BE2C (cell line): ENCODE measurements around the gene SESN3.
A peak's percentile ranks its signal among the peaks of the same experiment; 100 is the strongest.

Experiments used
- DNase-seq: peaks from one replicate; pipeline ENCODE4 v3.0.0-alpha.2; 2020
- H3K27me3 ChIP-seq: fragments of 250-450 bp; sonication (Bioruptor Pico); 2 replicates; pipeline ENCODE4 v1.5.1; 2020; ENCODE audit warnings: mild to moderate bottlenecking
- H3K36me3 ChIP-seq: fragments of 250-450 bp; sonication (Bioruptor Pico); 2 replicates; pipeline ENCODE4 v1.5.1; 2020; ENCODE audit warnings: mild to moderate bottlenecking
- H3K4me1 ChIP-seq: fragments of 250-450 bp; sonication (Bioruptor Pico); 2 replicates; pipeline ENCODE4 v1.5.1; 2020
- H3K4me3 ChIP-seq: 2 replicates; pipeline ENCODE4 v1.5.1; 2011; ENCODE audit warnings: low read depth, low read length
- H3K9me3 ChIP-seq: fragments of 250-450 bp; sonication (Bioruptor Pico); 2 replicates; pipeline ENCODE4 v1.5.1; 2020
- TF ChIP-seq, protein P1 (sequence below): IDR thresholded peaks from 2 replicates; pipeline ENCODE4 v1.5.1; 2012; ENCODE audit warnings: mild to moderate bottlenecking, low read depth, low read length

The SESN3 gene

DNA sequence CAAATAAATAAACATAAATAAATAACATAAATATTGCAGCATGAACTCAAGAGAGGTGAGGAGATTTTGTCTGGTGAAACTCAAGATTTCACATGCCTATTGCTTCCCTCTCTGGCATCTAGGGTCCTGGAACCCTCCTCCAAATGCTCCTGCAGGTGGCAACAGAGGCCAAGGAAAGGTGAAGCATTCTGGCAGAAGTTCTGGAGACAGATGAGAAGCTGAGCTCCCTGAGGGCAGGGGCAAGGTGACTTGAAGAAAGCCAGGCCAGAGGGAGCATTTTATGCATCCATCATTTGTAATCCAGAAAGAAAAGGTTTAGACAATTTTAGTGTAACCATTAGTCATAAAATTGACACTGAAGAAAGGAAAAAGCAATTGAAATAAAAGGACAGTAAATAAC lies 76.5 kb downstream of the SESN3 start:
- no peaks in the 10 kb centered on the region for H3K9me3 ChIP-seq
- no peak overlapping the region for H3K4me3 ChIP-seq
- no peaks in the 10 kb centered on the region for H3K36me3 ChIP-seq
- no peaks in the 10 kb centered on the region for H3K27me3 ChIP-seq
- DNase-seq = peak; percentile 74
- TF ChIP-seq, protein P1, sequence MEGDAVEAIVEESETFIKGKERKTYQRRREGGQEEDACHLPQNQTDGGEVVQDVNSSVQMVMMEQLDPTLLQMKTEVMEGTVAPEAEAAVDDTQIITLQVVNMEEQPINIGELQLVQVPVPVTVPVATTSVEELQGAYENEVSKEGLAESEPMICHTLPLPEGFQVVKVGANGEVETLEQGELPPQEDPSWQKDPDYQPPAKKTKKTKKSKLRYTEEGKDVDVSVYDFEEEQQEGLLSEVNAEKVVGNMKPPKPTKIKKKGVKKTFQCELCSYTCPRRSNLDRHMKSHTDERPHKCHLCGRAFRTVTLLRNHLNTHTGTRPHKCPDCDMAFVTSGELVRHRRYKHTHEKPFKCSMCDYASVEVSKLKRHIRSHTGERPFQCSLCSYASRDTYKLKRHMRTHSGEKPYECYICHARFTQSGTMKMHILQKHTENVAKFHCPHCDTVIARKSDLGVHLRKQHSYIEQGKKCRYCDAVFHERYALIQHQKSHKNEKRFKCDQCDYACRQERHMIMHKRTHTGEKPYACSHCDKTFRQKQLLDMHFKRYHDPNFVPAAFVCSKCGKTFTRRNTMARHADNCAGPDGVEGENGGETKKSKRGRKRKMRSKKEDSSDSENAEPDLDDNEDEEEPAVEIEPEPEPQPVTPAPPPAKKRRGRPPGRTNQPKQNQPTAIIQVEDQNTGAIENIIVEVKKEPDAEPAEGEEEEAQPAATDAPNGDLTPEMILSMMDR = peak; percentile 89
- H3K4me1 ChIP-seq = peaks cover 6% of the 10 kb centered on the region

DNA sequence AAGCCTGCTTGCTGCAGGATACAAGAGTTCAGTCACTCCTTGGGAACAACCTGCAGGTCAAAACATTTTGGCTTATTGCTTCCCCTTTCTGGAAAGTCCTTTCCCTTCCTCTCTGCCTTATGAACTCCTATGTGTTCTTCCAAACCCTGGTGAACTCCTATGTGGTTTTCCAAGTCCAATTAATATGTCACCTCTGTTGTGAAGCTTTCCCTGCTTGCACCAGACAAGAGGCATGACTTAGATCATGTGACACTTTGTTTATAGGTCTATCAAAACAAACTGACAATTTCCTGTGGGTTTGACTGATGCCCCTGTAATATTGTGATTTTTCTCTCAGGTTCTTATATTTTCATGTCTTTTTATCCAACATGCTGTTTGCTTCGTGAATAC lies 77.2 kb downstream of the SESN3 start:
- no peaks in the 10 kb centered on the region for H3K27me3 ChIP-seq
- no peak overlapping the region for H3K4me3 ChIP-seq
- H3K9me3 ChIP-seq = no peaks in the 10 kb centered on the region
- no peaks in the 10 kb centered on the region for H3K36me3 ChIP-seq
- no peak for DNase-seq
- peaks cover 2% of the 10 kb centered on the region for H3K4me1 ChIP-seq
- TF ChIP-seq, protein P1 = no peak

DNA sequence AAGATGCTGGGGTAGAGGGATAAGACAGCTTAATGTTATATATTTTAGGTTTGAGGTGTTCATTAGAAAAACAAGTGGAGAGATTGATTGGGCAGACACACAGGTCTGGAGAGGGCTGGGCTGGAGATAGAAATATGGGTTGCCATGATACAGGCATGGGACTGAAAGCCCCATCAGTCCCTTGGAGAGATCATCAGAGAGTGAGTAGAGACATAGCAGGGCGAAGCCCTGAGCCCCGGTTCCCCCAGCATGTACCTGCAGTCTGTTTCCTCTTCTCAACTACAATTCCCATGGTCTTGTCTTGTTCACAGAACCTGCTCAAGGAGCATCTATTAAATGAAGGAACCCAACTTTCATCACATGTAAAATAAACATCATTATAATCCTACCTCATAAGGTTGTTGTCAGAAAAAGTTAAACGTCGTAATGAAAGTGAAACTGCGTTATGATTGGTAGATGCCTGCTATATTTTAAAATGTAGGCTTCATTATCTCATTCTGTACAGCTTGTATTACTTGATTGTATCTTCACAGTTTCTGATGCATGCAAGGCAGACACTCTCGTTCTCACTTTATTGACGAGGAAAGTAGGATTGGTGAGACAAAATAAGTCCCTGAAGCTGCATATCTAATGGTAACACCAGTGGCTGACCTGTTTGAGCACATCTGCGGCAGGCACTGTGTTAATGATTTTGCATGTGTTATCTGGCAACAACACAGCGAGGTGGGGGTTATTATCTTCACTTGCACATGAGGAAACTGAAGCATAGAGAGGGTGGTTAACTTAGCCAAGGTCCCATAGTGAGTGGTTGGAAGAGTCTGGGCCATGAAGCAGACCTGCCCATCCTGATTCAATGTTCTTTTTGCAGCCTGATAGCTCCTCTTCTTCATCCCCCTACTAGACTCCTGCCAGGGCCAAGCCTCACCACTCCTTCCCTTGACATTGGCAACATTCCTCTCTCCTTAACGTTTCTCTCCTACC lies 77.8 kb downstream of the SESN3 start:
- Histone ChIP-seq H3K36me3 (no peaks in the 10 kb centered on the region), H3K4me1 (peaks cover 7% of the 10 kb centered on the region), H3K9me3 (no peaks in the 10 kb centered on the region), H3K4me3 (no peak overlapping the region), H3K27me3 (no peaks in the 10 kb centered on the region)
- TF ChIP-seq, protein P1 = no peak
- DNase-seq = no peak

DNA sequence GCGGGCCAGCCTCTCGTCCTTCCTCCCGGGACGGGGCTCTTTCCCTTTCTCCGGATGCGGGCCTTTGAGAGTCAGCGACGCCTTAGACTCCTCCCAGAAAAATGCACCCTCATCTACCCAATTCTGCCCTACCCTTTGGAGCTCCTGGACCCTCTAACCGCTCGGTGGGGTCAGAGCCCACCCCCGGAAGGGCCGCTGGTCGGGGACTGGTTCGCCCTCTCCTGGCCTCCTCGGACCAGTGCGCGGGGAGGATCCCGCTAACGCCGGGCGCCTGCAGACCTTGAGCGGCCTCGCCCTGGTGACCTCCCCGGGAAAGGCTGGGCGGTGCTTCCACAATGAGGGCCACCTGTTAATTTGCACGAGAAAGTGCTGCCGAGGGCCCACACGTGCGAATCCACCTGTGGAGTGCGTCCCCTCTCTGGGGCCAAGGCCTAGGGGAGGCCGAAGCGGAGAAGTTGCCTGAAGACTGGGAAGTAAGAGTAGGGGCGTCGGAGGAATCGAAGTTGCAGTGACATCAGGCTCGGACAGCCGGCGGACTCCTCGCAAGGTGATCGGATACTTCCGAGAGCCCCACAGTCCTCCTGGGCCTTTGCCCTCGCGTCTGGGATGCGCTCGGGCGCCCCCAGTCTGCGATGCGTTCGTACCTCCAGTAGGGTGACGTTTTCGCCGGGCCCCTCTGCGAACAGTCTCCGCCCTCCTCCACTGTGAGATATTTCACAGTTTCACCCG lies 79.9 kb downstream of the SESN3 start:
- Histone ChIP-seq H3K4me1 (peaks cover 18% of the 10 kb centered on the region), H3K4me3 (no peak overlapping the region), H3K36me3 (no peaks in the 10 kb centered on the region), H3K27me3 (no peaks in the 10 kb centered on the region), H3K9me3 (no peaks in the 10 kb centered on the region)
- TF ChIP-seq, protein P1 = peak; percentile 85
- peak; percentile 89 for DNase-seq

DNA sequence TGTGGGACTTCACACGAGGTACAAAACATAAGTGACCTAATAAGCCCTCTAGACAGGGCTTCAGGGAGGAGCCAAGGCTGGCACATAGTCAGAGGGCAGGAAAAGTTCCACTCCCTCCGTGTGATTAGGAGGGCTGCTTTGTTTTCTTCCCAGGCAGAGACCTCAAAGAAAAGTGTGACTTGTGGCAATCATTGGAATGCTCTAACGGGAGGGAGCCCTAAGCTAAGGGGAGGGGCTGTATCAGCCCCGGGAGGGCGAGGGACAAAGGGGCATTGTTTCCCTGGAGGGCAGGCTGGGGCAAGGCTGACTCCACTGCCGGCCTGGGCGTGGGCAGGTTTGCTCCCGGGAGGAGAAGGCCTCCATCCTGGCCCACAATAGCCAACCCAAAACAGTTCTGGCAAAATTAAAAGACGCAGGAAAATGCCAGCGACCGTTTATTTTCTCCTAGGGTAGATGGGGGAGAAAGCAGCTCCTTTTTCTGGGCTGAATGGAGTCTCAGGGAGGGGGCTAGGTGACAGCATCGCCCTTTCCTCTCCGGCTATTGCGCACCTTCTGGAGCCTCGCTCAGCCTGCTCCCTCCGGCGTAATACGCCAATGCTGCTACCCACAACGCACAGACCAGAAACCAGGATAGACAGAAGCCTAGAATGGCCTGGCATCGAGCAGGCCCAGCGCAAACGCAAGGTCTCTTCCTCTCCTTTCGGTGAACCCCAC lies 81.2 kb downstream of the SESN3 start:
- no peaks in the 10 kb centered on the region for H3K27me3 ChIP-seq
- H3K36me3 ChIP-seq = no peaks in the 10 kb centered on the region
- no peaks in the 10 kb centered on the region for H3K9me3 ChIP-seq
- H3K4me3 ChIP-seq = no peak overlapping the region
- TF ChIP-seq, protein P1 = no peak
- DNase-seq = no peak
- peaks cover 28% of the 10 kb centered on the region for H3K4me1 ChIP-seq
